Neural crest cell (in vitro differentiated cells): ENCODE results near the gene GBGT1. TPM values are rescaled to one million over a fixed set of nuclear protein-coding genes. Genes with fewer than 3 reads are reported as not detected.

ENCODE experiments used
- DNase-seq: peaks from one replicate; pipeline ENCODE4 v3.0.0; 2021; ENCODE audit warnings: low read depth, mixed read lengths, low spot score
- H3K27ac Mint-ChIP-seq: one replicate; pipeline ENCODE4 v1.8.0; 2021; ENCODE audit warnings: mild to moderate bottlenecking, mixed read lengths; ENCODE audit not compliant: unreplicated experiment
- H3K27me3 Mint-ChIP-seq: 2 replicates; pipeline ENCODE4 v1.8.0; 2021; ENCODE audit warnings: low read depth, mild to moderate bottlenecking, mixed read lengths
- H3K36me3 Mint-ChIP-seq: 2 replicates; pipeline ENCODE4 v1.8.0; 2021; ENCODE audit warnings: low read depth, mild to moderate bottlenecking, mixed read lengths
- H3K4me1 Mint-ChIP-seq: 2 replicates; pipeline ENCODE4 v1.8.0; 2021; ENCODE audit warnings: mixed read lengths
- H3K4me3 Mint-ChIP-seq: one replicate; pipeline ENCODE4 v1.8.0; 2021; ENCODE audit warnings: mild to moderate bottlenecking, mixed read lengths
- H3K9me3 Mint-ChIP-seq: 2 replicates; pipeline ENCODE4 v1.8.0; 2021; ENCODE audit warnings: mixed read lengths
- CTCF ChIP-seq: fragments of 200-600 bp; sonication (generic); conservative IDR thresholded peaks from 2 replicates; pipeline ENCODE4 v1.5.0; 2021; ENCODE audit warnings: antibody characterized with exemption, mild to moderate bottlenecking
- total RNA-seq: library from RNA; stranded (reverse); gene quantifications from 2 replicates; pipeline ENCODE4 v1.2.1, GENCODE V29; 2021

Gene GBGT1
- total RNA-seq, 1 donor from 2014 or later, result 13.8 TPM

DNA sequence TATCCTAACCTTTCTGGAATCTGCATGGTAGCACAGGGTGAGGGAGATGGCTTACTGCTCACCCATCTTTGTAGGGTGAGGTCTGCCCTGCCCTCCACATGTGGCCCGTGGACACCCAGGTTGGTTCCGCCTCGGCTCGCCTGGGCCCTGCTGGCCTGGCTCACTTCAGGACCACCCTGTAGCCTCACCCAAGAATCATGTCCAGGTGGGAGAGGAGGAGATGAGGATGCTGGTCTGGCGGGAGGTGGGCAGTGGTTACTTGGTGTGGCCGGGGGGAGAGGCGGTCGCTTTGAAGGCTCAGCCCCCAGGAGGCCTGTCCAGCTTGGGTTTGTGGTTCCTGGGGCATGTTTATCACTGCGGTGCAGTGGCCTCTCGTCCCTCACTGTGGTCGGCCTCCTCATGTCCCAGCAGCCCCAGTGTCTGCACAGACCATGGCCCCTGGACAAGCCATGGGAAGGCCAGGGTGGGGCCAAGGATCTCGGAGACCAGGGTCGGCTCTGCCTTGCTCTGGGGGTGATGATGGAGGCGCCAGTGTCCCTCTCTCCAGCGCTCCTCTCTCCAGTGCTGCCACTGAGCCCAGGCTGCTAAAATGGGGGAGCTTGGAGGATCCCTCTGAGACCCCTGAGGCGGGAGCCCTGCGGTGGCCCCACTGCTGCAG is 40.8 kb upstream of the GBGT1 start:
- peaks cover 12% of the 10 kb centered on the region for H3K27me3 Mint-ChIP-seq
- H3K27ac Mint-ChIP-seq, result no peak overlapping the region
- no peak for DNase-seq
- H3K4me3 Mint-ChIP-seq, result no peak overlapping the region
- H3K4me1 Mint-ChIP-seq, result no peaks in the 10 kb centered on the region
- no peaks in the 10 kb centered on the region for H3K36me3 Mint-ChIP-seq
- no peak for TF ChIP-seq CTCF
- H3K9me3 Mint-ChIP-seq, result no peaks in the 10 kb centered on the region

DNA sequence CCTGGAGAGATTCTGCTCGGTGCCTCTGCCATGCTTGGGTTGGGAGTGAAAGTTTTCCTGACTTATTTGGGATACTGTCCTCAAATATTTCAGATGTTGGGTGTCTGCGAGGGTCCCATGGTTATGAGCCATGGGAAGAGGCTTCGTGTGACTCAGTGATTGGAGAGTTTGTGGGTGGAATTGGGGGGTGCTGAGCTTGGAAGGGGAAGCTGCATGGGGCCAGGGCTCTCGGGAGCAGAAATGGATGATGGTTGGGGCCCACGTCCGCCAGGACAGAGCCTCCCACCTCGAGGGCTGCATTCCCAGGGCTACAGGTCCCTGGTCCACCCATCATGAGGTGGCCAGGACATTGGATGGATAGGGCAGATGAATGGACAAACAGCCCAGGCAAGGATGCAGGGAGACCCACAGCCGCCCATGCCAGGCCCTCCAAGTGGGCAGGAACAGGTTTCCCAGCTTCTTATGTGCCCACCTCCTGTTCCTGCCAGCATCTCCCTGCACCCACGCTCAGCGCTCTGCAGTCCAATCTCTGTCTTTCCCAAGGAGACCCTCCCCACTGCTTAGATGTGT is 39.9 kb upstream of the GBGT1 start:
- H3K36me3 Mint-ChIP-seq, result no peaks in the 10 kb centered on the region
- DNase-seq, result no peak
- no peak overlapping the region for H3K4me3 Mint-ChIP-seq
- peaks cover 12% of the 10 kb centered on the region for H3K27me3 Mint-ChIP-seq
- H3K9me3 Mint-ChIP-seq, result no peaks in the 10 kb centered on the region
- H3K27ac Mint-ChIP-seq, result no peak overlapping the region
- TF ChIP-seq CTCF, result no peak
- H3K4me1 Mint-ChIP-seq, result no peaks in the 10 kb centered on the region

DNA sequence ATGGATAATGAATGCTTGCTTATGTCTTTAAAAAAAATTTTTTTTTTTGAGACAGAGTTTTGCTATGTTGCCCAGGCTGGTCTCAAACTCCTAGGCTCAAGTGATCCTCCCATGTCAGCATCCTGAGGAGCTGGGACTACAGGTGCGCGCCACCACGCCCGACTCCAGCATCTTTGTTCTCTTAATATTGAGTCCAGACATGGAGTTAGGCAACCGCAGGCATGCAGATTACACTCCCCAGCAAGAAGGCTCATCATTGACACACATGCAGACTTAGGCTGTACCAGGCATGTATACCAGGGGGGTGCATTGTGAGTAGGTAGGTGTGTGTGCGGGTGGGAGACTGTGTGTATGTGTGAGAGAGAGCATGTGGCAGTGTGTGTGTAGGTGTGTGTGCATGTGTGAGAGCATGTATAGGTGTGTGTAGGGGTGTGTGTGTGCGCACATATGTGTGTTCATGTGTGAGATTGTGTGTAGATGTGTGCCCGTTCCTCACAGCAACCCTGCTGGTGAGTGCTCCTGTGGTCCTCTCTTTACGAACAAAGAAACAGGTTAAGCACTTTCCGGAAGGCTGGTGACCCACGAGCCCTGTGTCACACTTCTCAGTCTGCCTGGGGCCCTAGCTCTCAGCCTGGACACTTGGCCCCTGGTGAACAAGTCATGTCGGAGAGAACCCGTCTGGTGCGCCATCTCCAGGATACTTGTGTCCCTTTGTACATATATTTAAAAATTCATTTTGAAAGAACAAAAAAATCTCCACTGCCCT is 39.2 kb upstream of the GBGT1 start:
- Mint-ChIP-seq H3K4me1 (no peaks in the 10 kb centered on the region), H3K4me3 (no peak overlapping the region), H3K27ac (no peak overlapping the region), H3K9me3 (no peaks in the 10 kb centered on the region), H3K36me3 (no peaks in the 10 kb centered on the region), H3K27me3 (peaks cover 16% of the 10 kb centered on the region)
- no peak for TF ChIP-seq CTCF
- DNase-seq, result no peak

DNA sequence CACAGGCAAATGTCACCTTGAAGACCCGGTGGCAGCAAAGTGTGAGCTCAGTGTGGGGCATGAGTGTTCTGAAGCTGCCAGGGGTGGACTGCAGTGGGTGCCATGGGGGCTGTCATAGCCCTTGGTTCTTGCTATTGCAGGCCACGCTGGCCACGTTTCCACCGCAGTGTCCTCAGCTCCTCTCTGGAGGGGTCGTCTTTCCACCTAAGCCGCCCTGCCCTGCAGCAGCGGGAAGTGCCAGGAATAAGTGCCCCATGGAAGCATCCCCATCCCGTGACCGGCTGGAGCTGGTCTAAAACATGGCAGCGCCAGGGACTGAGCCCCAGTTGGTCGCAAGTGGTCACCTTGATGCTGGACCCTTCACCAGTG is 38.4 kb upstream of the GBGT1 start:
- H3K4me1 Mint-ChIP-seq, result no peaks in the 10 kb centered on the region
- H3K27ac Mint-ChIP-seq, result no peak overlapping the region
- DNase-seq, result no peak
- H3K27me3 Mint-ChIP-seq, result peaks cover 19% of the 10 kb centered on the region
- H3K36me3 Mint-ChIP-seq, result no peaks in the 10 kb centered on the region
- H3K4me3 Mint-ChIP-seq, result no peak overlapping the region
- H3K9me3 Mint-ChIP-seq, result no peaks in the 10 kb centered on the region
- no peak for TF ChIP-seq CTCF

DNA sequence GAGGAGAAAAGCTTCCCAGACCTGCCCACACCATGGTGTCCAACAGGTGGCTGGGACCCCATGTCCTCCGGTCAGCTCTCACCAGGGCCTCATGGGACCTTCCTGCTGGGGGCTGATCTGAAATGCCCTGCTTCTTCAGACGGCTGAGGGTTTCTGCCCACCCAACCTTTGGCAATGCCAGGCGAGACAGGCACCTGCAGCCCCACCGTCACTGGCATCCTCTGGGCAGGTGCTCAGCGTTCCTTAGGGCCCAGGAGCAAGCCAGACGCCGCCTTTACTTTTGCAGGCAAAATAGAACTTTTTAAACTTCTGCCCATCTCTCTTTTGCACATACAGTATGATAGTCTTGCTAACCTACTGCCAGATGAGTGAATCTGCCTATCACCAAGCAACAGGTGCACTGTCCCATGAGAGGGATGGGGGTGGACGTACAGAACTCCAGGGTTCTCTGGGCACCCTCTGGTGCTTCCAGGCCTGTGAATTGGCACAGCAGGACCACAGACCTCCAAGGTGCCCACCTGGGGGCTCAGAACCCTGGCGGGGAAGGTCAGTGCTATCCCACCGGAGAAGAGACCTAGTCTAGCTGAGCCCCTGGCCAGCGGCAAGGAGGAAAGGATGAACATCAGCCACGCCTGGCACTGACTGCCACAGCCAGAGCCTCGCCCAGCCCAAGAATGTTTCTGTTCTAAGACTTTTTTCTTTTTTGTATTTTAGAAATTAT is 37.9 kb upstream of the GBGT1 start:
- no peak for TF ChIP-seq CTCF
- Mint-ChIP-seq H3K4me3 (no peak overlapping the region), H3K27ac (no peak overlapping the region), H3K36me3 (no peaks in the 10 kb centered on the region), H3K9me3 (no peaks in the 10 kb centered on the region), H3K27me3 (peaks cover 19% of the 10 kb centered on the region), H3K4me1 (no peaks in the 10 kb centered on the region)
- no peak for DNase-seq
